Neural crest cell (in vitro differentiated cells): ENCODE results near the gene GOLGA6L26. TPM values are rescaled to one million over a fixed set of nuclear protein-coding genes. Genes with fewer than 3 reads are reported as not detected.
"Not testable (repeated sequence)": the region's sequence is repeated elsewhere in the genome, so short reads cannot be mapped to it uniquely, and the experiment has no call there.

Experiments used
- DNase-seq: peaks from one replicate; pipeline ENCODE4 v3.0.0; 2021; ENCODE audit warnings: low read depth, mixed read lengths, low spot score
- H3K27ac Mint-ChIP-seq: one replicate; pipeline ENCODE4 v1.8.0; 2021; ENCODE audit warnings: mild to moderate bottlenecking, mixed read lengths; ENCODE audit not compliant: unreplicated experiment
- H3K27me3 Mint-ChIP-seq: 2 replicates; pipeline ENCODE4 v1.8.0; 2021; ENCODE audit warnings: low read depth, mild to moderate bottlenecking, mixed read lengths
- H3K36me3 Mint-ChIP-seq: 2 replicates; pipeline ENCODE4 v1.8.0; 2021; ENCODE audit warnings: low read depth, mild to moderate bottlenecking, mixed read lengths
- H3K4me1 Mint-ChIP-seq: 2 replicates; pipeline ENCODE4 v1.8.0; 2021; ENCODE audit warnings: mixed read lengths
- H3K4me3 Mint-ChIP-seq: one replicate; pipeline ENCODE4 v1.8.0; 2021; ENCODE audit warnings: mild to moderate bottlenecking, mixed read lengths
- H3K9me3 Mint-ChIP-seq: 2 replicates; pipeline ENCODE4 v1.8.0; 2021; ENCODE audit warnings: mixed read lengths
- CTCF ChIP-seq: fragments of 200-600 bp; sonication (generic); conservative IDR thresholded peaks from 2 replicates; pipeline ENCODE4 v1.5.0; 2021; ENCODE audit warnings: antibody characterized with exemption, mild to moderate bottlenecking
- long read RNA-seq: library from polyadenylated mRNA; unstranded; transcript quantifications from one replicate; pipeline ENCODE4 v2.0.0, GENCODE V29; 2020
- total RNA-seq: library from RNA; stranded (reverse); gene quantifications from 2 replicates; pipeline ENCODE4 v1.2.1, GENCODE V29; 2021

The GOLGA6L26 gene, protein sequence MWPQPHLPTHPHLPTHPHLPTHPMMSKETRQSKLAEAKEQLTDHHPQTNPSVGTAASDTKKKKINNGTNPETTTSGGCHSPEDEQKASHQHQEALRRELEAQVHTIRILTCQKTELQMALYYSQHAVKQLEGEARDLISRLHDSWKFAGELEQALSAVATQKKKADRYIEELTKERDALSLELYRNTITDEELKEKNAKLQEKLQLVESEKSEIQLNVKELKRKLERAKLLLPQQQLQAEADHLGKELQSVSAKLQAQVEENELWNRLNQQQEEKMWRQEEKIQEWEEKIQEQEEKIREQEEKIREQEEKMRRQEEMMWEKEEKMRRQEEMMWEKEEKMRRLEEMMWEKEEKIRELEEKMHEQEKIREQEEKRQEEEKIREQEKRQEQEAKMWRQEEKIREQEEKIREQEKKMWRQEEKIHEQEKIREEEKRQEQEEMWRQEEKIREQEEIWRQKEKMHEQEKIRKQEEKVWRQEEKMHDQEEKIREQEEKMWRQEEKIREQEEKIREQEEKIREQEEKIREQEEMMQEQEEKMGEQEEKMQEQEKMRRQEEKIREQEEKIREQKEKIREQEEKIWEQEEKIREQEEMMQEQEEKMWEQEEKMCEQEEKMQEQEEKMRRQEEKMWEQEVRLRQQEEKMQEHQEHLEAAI
- not detected in 2 replicates for total RNA-seq
- long read RNA-seq = 0 reads

- not testable (repeated sequence) for H3K9me3 Mint-ChIP-seq, H3K36me3 Mint-ChIP-seq, H3K4me3 Mint-ChIP-seq, H3K4me1 Mint-ChIP-seq, H3K27ac Mint-ChIP-seq, H3K27me3 Mint-ChIP-seq, DNase-seq
Observed at GRCh38 chr15:23334096-23334495, at the start of gene GOLGA6L26. GOLGA6L26 (minus strand) TSS chr15:23334196; CDS start chr15:23334135, 61 bp downstream.

- not testable (repeated sequence) for H3K4me3 Mint-ChIP-seq, H3K4me1 Mint-ChIP-seq, H3K27ac Mint-ChIP-seq, DNase-seq, H3K9me3 Mint-ChIP-seq, H3K27me3 Mint-ChIP-seq, H3K36me3 Mint-ChIP-seq
Observed at GRCh38 chr15:23381192-23381591, 47.2 kb upstream of the GOLGA6L26 start.

- not testable (repeated sequence) for H3K9me3 Mint-ChIP-seq, H3K4me1 Mint-ChIP-seq, H3K36me3 Mint-ChIP-seq, DNase-seq, H3K4me3 Mint-ChIP-seq, H3K27ac Mint-ChIP-seq, H3K27me3 Mint-ChIP-seq
Observed at GRCh38 chr15:23380700-23381099, 46.7 kb upstream of the GOLGA6L26 start.

DNA sequence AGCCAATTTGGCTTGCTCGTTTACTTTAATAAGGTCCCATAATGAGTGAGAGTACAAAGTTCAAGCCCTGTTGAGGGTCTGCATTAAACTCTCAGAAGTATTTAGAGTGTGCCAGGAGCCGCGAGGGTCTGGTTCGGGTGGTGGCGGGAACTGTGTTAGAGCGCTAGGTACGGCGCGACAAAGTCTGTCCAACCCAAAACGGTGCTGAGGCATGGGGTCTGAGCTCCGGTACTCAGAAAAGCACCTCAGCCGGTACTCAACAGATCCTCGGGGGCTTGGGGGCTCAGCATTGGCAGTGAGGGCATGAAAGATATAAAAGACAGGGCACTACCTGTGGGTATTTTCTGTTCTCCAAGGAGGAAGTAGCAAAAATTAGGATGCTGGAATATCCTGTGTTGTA lies 45.0 kb upstream of the GOLGA6L26 start:
- not testable (repeated sequence) for H3K4me1 Mint-ChIP-seq, H3K9me3 Mint-ChIP-seq, H3K4me3 Mint-ChIP-seq, H3K27me3 Mint-ChIP-seq, DNase-seq, H3K27ac Mint-ChIP-seq, H3K36me3 Mint-ChIP-seq

DNA sequence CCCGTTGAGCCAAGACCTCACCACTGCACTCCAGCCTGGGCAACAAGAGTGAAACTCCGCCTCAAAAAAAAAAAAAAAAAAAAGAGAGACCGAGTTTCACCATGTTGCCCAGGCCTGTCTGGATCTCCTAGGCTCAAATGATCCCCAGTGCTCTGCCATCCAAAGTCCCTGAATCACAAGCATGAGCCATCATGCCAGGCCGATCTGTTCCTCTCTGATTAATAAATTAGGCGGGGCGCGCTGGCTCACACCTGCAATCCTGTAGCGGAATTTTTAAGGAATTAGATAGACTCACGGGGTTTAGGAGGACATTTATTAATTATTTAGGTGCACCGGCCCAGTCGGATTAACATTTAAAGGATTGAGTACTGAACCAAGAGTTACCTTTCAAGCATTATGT lies 40.2 kb upstream of the GOLGA6L26 start:
- not testable (repeated sequence) for H3K9me3 Mint-ChIP-seq

GRCh38 chr15:23372891-23373600 lies 39.0 kb upstream of the GOLGA6L26 start:
- not testable (repeated sequence) for DNase-seq, H3K27me3 Mint-ChIP-seq, H3K36me3 Mint-ChIP-seq, H3K9me3 Mint-ChIP-seq, H3K4me3 Mint-ChIP-seq, H3K4me1 Mint-ChIP-seq, H3K27ac Mint-ChIP-seq

More for the DNA sequence above, 40.2 kb upstream of the GOLGA6L26 start:
- H3K27me3 Mint-ChIP-seq, H3K4me3 Mint-ChIP-seq, DNase-seq, H3K36me3 Mint-ChIP-seq, H3K27ac Mint-ChIP-seq, H3K4me1 Mint-ChIP-seq: not testable (repeated sequence)

DNA sequence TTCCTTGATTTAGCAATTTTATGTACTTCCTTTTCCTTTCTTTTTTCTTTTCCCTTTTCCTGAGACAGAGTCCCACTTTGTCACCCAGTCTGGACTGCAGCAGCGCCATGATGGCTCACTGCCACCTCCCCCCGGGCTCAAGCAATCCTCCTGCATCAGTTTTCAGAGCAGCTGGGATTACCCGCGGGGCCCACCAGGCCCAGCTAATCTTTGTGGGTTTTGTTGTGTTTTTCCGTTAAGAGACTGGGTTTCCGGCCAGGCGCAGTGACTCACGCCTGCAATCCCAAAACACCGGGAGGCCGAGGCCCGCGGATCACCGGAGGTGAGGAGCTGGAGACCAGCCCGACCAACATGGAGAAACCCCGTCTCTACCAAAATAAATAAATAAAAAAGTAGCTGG lies 38.3 kb upstream of the GOLGA6L26 start:
- H3K4me3 Mint-ChIP-seq = no peak overlapping the region
- no peak for TF ChIP-seq CTCF
- H3K36me3 Mint-ChIP-seq = no peaks in the 10 kb centered on the region
- H3K27ac Mint-ChIP-seq = no peak overlapping the region
- no peaks in the 10 kb centered on the region for H3K4me1 Mint-ChIP-seq
- DNase-seq = no peak
- H3K9me3 Mint-ChIP-seq = no peaks in the 10 kb centered on the region
- H3K27me3 Mint-ChIP-seq = no peaks in the 10 kb centered on the region

- H3K27ac Mint-ChIP-seq, H3K4me3 Mint-ChIP-seq, H3K4me1 Mint-ChIP-seq, H3K9me3 Mint-ChIP-seq, H3K36me3 Mint-ChIP-seq, H3K27me3 Mint-ChIP-seq, DNase-seq: not testable (repeated sequence)
Observed at GRCh38 chr15:23371868-23372267, 37.9 kb upstream of the GOLGA6L26 start.

DNA sequence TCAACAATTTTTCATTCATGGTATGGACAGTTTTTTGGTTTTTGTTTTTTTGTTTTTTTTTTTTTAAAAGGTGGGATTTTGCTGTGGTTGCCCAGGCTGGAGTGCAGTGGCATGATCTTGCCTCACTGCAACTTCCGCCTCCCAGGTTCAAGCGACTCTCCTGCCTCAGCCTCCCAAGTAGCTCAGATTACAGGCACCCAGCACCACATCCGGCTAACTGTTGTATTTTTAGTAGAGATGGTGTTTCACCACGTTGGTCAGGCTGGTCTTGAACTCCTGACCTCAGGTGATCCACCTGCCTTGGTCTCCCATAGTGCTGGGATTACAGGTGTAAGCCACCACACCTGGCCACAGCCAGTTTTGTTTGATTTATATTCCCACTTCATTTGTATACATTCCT lies 37.1 kb upstream of the GOLGA6L26 start:
- not testable (repeated sequence) for H3K36me3 Mint-ChIP-seq, DNase-seq, H3K27me3 Mint-ChIP-seq

More for the DNA sequence above, 37.1 kb upstream of the GOLGA6L26 start:
- H3K9me3 Mint-ChIP-seq, H3K4me1 Mint-ChIP-seq, H3K4me3 Mint-ChIP-seq, H3K27ac Mint-ChIP-seq: not testable (repeated sequence)
